ENCODE data around the gene PRSS36. TPM values are rescaled to one million over a fixed set of nuclear protein-coding genes. Genes with fewer than 3 reads are reported as not detected.

Gene PRSS36
- total and polyA plus RNA-seq, 2 of the 4 experiments (the other 2 are of a cell fraction) = 0.18 to 0.55 TPM

DNA sequence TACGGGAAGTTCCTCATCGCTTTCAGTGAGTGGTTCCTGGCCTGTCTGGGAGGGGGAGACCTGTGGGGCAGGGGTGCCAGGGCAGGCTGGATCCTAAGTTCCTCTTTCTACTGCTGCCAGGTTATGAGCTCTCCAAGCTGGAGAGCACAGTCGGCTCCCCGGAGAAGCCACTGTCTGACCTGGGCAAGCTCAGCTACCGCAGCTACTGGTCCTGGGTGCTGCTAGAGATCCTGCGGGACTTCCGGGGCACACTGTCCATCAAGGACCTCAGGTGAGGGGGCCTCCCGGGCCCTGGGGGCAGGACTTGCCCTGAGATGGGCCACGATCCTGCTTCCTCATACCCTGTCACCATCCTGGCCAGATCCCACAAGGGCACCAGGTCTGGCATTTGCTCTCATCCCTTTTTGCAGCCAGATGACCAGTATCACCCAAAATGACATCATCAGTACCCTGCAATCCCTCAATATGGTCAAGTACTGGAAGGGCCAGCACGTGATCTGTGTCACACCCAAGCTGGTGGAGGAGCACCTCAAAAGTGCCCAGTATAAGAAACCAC lies 19.5 kb downstream of the PRSS36 start:
- Histone ChIP-seq H2AK9ac (replicated peaks; ENCODE audit: low read depth, low read length, poor library complexity) (no peak overlapping the region), H3K79me1 (ENCODE audit: low read depth in 1 of 2, low read length in 2 of 2) (no peaks in the 10 kb centered on the region), H3K4me3 (ENCODE audit: insufficient read depth, low read depth, low read length) (no peak overlapping the region), H2AFZ (replicated peaks; ENCODE audit: low read length, poor library complexity) (no peak overlapping the region), H2AK5ac (ENCODE audit: low read depth, low read length) (no peak overlapping the region), H4K5ac (ENCODE audit: low read depth, low read length) (no peak overlapping the region), H3K4me2 (ENCODE audit: low read depth, low read length) (no peak overlapping the region), H3K27ac (ENCODE audit: insufficient read depth, low read length) (no peak overlapping the region), H3K18ac (ENCODE audit: low read depth, low read length) (no peak overlapping the region), H3K27me3 (ENCODE audit: control insufficient read depth, insufficient read depth, low read length) (no peaks in the 10 kb centered on the region; the same call in 1 of the 2 replicates), H2BK20ac (ENCODE audit: low read depth, low read length) (no peak overlapping the region), H4K91ac (ENCODE audit: insufficient read depth, low read depth, low read length) (no peak overlapping the region), H4K8ac (ENCODE audit: low read depth in 2 of 2, low read length in 2 of 2) (no peak overlapping the region), H3K23ac (ENCODE audit: low read depth, low read length) (no peak overlapping the region), H2BK15ac (ENCODE audit: low read depth, low read length) (no peak overlapping the region), H3K9me3 (ENCODE audit: control insufficient read depth, insufficient read depth, low read length) (no peaks in the 10 kb centered on the region), H4K20me1 (ENCODE audit: insufficient read depth, low read length) (no peaks in the 10 kb centered on the region), H3K14ac (replicated peaks; ENCODE audit: low read depth, low read length) (no peak overlapping the region), H3K56ac (ENCODE audit: extremely low read depth, insufficient read depth, low read length) (no peak overlapping the region), H3K36me3 (ENCODE audit: control insufficient read depth, insufficient read depth, low read length) (peaks cover 36% of the 10 kb centered on the region), H3K9ac (ENCODE audit: low read depth, low read length) (no peak overlapping the region), H2BK120ac (ENCODE audit: low read depth, low read length) (no peak overlapping the region), H3K4ac (ENCODE audit: low read depth, low read length) (no peak overlapping the region), H3K9me1 (ENCODE audit: insufficient read depth, low read length) (peaks cover 3% of the 10 kb centered on the region; the same call in 1 of the 2 replicates), H2BK5ac (ENCODE audit: low read depth, low read length, poor library complexity, severe bottlenecking) (no peak overlapping the region), H3K4me1 (ENCODE audit: control insufficient read depth, insufficient read depth, low read length) (0 out of 2 replicates have a peak, but pooled peaks cover 3% of the 10 kb centered on the region)
- dilution Hi-C loops (cut with HindIII; ENCODE audit: low sequenced_read_pairs, unreplicated experiment) = no loop called here
- no peak for TF ChIP-seq MAZ (IDR thresholded peaks at IDR 0.05; ENCODE audit: borderline replicate concordance, low read depth, low read length)
- ATAC-seq (ENCODE audit: low read depth) = no peak
- intact Hi-C loops (cut with micrococcal nuclease) = no loop called here
- 100% methylated on average over 1 of the region's 10 CpGs; no CpG with 5 or more reads in 1 of the 2 experiments for WGBS, 2 experiments (ENCODE audit: extremely low coverage in 2 of 2, insufficient read length in 1 of 2)
- BruUV-seq (replicated peaks) = no TSS peak
- in situ Hi-C loops (cut with MboI; ENCODE audit: low sequenced_read_pairs) = no loop called here
- POLR2A ChIA-PET (ENCODE audit: unreplicated experiment) = no interaction called here
- no peak for DNase-seq
- CTCF ChIA-PET = no interaction called here
